ENCODE data around the gene OSBPL2. TPM values are rescaled to one million over a fixed set of nuclear protein-coding genes. Genes with fewer than 3 reads are reported as not detected.

Gene OSBPL2
- total and polyA plus RNA-seq, 2 experiments from 2014 or later, result 22.2 to 27.9 TPM

DNA sequence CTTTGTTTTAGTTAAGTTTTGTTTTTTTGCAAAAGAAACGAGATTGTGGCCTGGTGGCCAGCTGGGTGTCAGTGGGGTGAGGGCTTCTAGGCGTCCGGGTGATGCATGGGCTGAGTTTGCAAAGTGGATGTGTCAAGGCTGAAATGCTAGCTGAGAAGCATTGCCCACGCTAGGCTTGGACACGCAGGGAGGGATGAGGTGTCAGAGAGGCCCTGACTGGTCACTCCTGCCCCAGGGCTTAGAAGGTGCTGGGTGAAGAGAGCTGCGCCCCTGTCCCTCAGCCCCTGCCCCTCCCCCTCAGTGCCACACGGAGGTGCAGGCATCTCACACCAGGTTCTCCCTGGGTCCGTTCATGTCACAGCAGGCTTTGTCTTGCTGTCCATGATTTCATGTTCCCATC, 8.1 kb downstream of the OSBPL2 start:
- no peak overlapping the region for H3K4me2 ChIP-seq (ENCODE audit: unreplicated experiment)
- no peaks in the 10 kb centered on the region for H3K9me2 ChIP-seq (ENCODE audit: insufficient read depth)
- DNase-seq, result no peak
- no peak overlapping the region for H3K9ac ChIP-seq
- peaks cover 99% of the 10 kb centered on the region for H3K79me2 ChIP-seq (ENCODE audit: insufficient read depth)
- no peaks in the 10 kb centered on the region for H3K4me1 ChIP-seq (ENCODE audit: insufficient read depth)
- no peak overlapping the region for H3K4me3 ChIP-seq
- WGBS, 2 experiments (ENCODE audit: low coverage in 1 of 2, low lambda C conversion rate in 2 of 2, missing lambda C conversion rate in 2 of 2), result 55 to 58% methylated on average over 8 of the region's 8 CpGs
- H3K27me3 ChIP-seq (replicated peaks; ENCODE audit: insufficient read depth), result no peaks in the 10 kb centered on the region
- H2AFZ ChIP-seq, result no peak overlapping the region
- no peaks in the 10 kb centered on the region for H3F3A ChIP-seq (ENCODE audit: insufficient read depth)
- in situ Hi-C loops (cut with MboI), result no loop called here
- no peaks in the 10 kb centered on the region for H3K36me3 ChIP-seq (ENCODE audit: low read depth)
- TF ChIP-seq EZH2 (IDR thresholded peaks at IDR 0.05; ENCODE audit: insufficient read depth, poor library complexity, severe bottlenecking), result no peak
- no peak for TF ChIP-seq EZH2phosphoT487 (IDR thresholded peaks at IDR 0.05; ENCODE audit: insufficient read depth, low read depth)
- H4K20me1 ChIP-seq (ENCODE audit: insufficient read depth), result no peaks in the 10 kb centered on the region; the same call in 1 of the 2 replicates
- H3K27ac ChIP-seq, result no peak overlapping the region
- H3K9me3 ChIP-seq (ENCODE audit: low read depth), result no peaks in the 10 kb centered on the region

DNA sequence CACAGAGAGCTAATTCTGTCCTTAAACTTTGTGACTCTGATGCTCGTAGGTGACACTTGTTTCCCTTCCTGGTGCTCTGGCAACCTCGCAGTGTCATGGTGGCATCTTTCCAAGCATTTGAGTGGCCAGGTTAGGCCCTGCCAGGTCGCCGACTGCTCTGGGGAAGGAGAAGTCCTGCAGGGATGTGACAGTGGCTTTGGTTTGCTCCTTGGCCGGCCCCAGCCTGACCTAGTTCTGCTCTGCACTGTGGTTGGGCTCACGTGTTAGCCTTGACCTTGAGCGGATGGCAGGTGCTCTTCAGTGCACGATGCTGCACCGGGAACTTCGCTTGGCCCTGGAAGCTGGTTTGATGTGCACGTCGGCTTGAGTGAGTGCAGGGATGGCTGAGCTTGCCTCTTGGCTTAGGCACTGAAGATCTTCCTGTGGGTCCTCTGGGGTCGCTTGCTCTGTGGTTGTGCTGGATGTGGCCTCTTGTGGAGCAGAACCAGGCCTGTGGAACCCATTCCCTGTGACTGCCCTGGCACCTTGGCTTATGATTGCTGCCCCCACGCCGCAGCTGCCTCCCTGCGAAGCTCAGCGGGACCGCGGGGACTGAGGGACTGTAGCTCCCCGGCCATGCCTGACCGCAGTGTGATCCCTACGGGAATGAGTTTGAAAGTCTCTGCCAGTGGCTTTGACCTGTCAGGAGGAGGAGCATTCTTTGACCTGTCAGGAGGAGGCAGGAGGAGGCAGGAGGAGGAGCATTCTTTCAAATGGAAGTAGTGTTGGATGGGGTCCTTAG, 8.7 kb downstream of the OSBPL2 start:
- no peak for DNase-seq
- in situ Hi-C loops (cut with MboI), result no loop called here
- Histone ChIP-seq H3K27me3 (replicated peaks; ENCODE audit: insufficient read depth) (no peaks in the 10 kb centered on the region), H3K36me3 (ENCODE audit: low read depth) (no peaks in the 10 kb centered on the region), H3K79me2 (ENCODE audit: insufficient read depth) (peaks cover 99% of the 10 kb centered on the region), H3K27ac (no peak overlapping the region), H2AFZ (no peak overlapping the region), H3K4me3 (no peak overlapping the region), H3K9ac (no peak overlapping the region), H3K4me2 (ENCODE audit: unreplicated experiment) (no peak overlapping the region), H3K9me3 (ENCODE audit: low read depth) (no peaks in the 10 kb centered on the region), H3K9me2 (ENCODE audit: insufficient read depth) (no peaks in the 10 kb centered on the region), H3F3A (ENCODE audit: insufficient read depth) (no peaks in the 10 kb centered on the region), H3K4me1 (ENCODE audit: insufficient read depth) (no peaks in the 10 kb centered on the region), H4K20me1 (ENCODE audit: insufficient read depth) (no peaks in the 10 kb centered on the region; the same call in 1 of the 2 replicates)
- no peak for TF ChIP-seq EZH2 (IDR thresholded peaks at IDR 0.05; ENCODE audit: insufficient read depth, poor library complexity, severe bottlenecking)
- no peak for TF ChIP-seq EZH2phosphoT487 (IDR thresholded peaks at IDR 0.05; ENCODE audit: insufficient read depth, low read depth)
- 74 to 83% methylated on average over 21 to 22 of the region's 22 CpGs for WGBS, 2 experiments (ENCODE audit: low coverage in 1 of 2, low lambda C conversion rate in 2 of 2, missing lambda C conversion rate in 2 of 2)

GRCh38 chr20:62248890-62249560, 10.7 kb downstream of the OSBPL2 start:
- TF ChIP-seq EZH2 (IDR thresholded peaks at IDR 0.05; ENCODE audit: insufficient read depth, poor library complexity, severe bottlenecking), result no peak
- TF ChIP-seq EZH2phosphoT487 (IDR thresholded peaks at IDR 0.05; ENCODE audit: insufficient read depth, low read depth), result no peak
- WGBS, 2 experiments (ENCODE audit: low coverage in 1 of 2, low lambda C conversion rate in 2 of 2, missing lambda C conversion rate in 2 of 2), result 66 to 74% methylated on average over 6 of the region's 6 CpGs
- Histone ChIP-seq H3K79me2 (ENCODE audit: insufficient read depth) (peaks cover 99% of the 10 kb centered on the region), H3K4me1 (ENCODE audit: insufficient read depth) (no peaks in the 10 kb centered on the region), H3K9ac (no peak overlapping the region), H4K20me1 (ENCODE audit: insufficient read depth) (no peaks in the 10 kb centered on the region; the same call in 1 of the 2 replicates), H3F3A (ENCODE audit: insufficient read depth) (no peaks in the 10 kb centered on the region), H2AFZ (no peak overlapping the region), H3K9me2 (ENCODE audit: insufficient read depth) (no peaks in the 10 kb centered on the region), H3K9me3 (ENCODE audit: low read depth) (no peaks in the 10 kb centered on the region), H3K4me2 (ENCODE audit: unreplicated experiment) (no peak overlapping the region), H3K4me3 (no peak overlapping the region), H3K36me3 (ENCODE audit: low read depth) (no peaks in the 10 kb centered on the region), H3K27ac (no peak overlapping the region), H3K27me3 (replicated peaks; ENCODE audit: insufficient read depth) (no peaks in the 10 kb centered on the region)
- no peak for DNase-seq
- in situ Hi-C loops (cut with MboI), result no loop called here

DNA sequence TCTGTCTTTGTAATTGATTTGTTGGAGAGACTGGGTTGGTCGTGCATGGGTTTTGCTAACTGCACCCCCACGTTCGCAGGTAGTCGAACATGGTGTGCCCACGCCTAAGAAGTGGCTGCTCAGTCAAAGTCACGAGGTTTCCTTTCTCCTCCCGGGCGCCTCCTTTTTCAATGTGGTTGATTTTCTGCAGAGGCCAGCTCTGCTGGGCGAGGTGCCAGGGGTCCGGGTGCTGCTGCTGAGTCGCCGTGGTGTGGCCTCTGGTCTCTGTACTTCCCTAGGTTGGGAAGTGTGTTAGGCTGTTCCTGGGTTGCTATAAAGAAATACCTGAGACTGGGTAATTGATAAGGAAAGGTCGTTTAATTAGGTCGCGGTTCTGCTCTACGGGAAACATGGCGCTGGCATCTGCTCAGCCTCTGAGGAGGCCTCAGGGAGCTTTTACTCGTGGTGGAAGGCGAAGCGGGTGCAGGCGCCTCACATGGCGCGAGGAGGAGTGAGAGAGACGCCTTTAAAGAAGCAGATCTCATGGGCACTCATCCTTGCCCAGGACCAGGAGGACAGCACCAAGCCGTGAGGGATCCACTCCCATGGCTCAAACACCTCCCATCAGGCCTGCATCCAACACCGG, 14.1 kb downstream of the OSBPL2 start:
- Histone ChIP-seq H3K27me3 (replicated peaks; ENCODE audit: insufficient read depth) (no peaks in the 10 kb centered on the region), H3K36me3 (ENCODE audit: low read depth) (no peaks in the 10 kb centered on the region), H3K79me2 (ENCODE audit: insufficient read depth) (peaks cover 99% of the 10 kb centered on the region), H3K4me3 (no peak overlapping the region), H4K20me1 (ENCODE audit: insufficient read depth) (peaks cover 4% of the 10 kb centered on the region; the same call in 1 of the 2 replicates), H3K4me1 (ENCODE audit: insufficient read depth) (no peaks in the 10 kb centered on the region), H3K9me2 (ENCODE audit: insufficient read depth) (no peaks in the 10 kb centered on the region), H3K9ac (no peak overlapping the region), H2AFZ (no peak overlapping the region), H3K4me2 (ENCODE audit: unreplicated experiment) (no peak overlapping the region), H3K9me3 (ENCODE audit: low read depth) (no peaks in the 10 kb centered on the region), H3K27ac (no peak overlapping the region), H3F3A (ENCODE audit: insufficient read depth) (no peaks in the 10 kb centered on the region)
- in situ Hi-C loops (cut with MboI), result no loop called here
- no peak for DNase-seq
- TF ChIP-seq EZH2 (IDR thresholded peaks at IDR 0.05; ENCODE audit: insufficient read depth, poor library complexity, severe bottlenecking), result no peak
- TF ChIP-seq EZH2phosphoT487 (IDR thresholded peaks at IDR 0.05; ENCODE audit: insufficient read depth, low read depth), result no peak
- 88 to 89% methylated on average over 25 to 26 of the region's 26 CpGs for WGBS, 2 experiments (ENCODE audit: low coverage in 1 of 2, low lambda C conversion rate in 2 of 2, missing lambda C conversion rate in 2 of 2)
